ENCODE data around the gene EXOC2.

EXOC2 gene

DNA sequence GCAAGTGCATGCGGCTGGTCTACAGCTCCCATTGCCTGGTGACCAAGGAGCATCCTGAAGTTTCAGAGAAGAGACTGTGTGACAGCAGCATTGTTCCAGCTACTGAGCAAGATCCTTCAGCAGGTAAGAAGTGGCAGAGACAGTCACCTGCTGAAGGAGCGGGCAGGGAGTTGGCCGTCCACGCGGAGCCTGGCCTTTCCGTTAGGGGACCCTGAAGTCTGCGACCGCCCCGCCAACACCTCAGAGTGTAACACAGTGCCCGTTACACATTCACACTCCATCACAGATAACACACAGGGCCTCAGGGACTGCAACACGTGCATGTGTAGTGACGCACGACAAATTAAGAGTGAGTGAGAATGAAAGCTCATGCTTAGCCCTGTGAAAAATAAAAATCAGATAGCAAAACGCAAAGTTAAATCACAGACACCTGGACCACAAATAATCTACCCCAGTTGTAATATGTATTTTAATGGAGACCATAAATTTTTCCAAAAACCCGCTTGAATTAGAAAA, 207.2 kb downstream of the EXOC2 start:
- H3K27me3 ChIP-seq (ENCODE audit: control insufficient read depth in 2 of 2, insufficient read depth in 2 of 2, low read length in 2 of 2): no peaks in the 10 kb centered on the region
- no peaks in the 10 kb centered on the region for H3K9me3 ChIP-seq (ENCODE audit: control insufficient read depth in 2 of 2, low read length in 2 of 2)
- H3K36me3 ChIP-seq (ENCODE audit: control insufficient read depth in 2 of 2, insufficient read depth in 2 of 2, low read length in 2 of 2): peaks cover 13 to 18% of the 10 kb centered on the region in 2 donors
- no peak overlapping the region for H3K27ac ChIP-seq (ENCODE audit: low read depth in 2 of 2, low read length in 2 of 2)
- no peak overlapping the region for H3K9ac ChIP-seq (ENCODE audit: low read depth in 1 of 2, low read length in 2 of 2)
- no peak overlapping the region for H3K4me3 ChIP-seq (ENCODE audit: low read length in 2 of 2)
- H3K4me1 ChIP-seq (ENCODE audit: control insufficient read depth in 2 of 2, insufficient read depth in 2 of 2, low read length in 2 of 2): peaks cover 0 to 2% of the 10 kb centered on the region in 2 donors

DNA sequence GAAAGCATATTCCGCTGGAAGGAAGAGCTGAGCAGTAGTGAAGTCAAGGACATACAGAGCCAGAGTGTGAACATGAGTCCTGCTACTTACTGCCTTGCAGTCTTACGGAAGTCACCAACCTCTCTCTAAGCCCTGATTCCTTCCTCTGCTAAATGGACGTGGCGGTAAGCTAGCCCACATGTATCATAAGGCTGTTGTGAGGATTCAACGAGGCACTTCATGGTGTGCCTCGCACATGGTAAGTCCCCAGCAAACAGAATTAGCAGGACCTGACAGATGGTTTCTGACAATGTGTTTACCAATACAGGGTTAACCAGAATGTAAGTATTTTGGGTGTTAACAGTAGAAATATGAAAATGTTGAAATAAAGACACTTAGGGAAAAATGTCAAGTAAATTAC, 208.2 kb downstream of the EXOC2 start:
- Histone ChIP-seq H3K27me3 (ENCODE audit: control insufficient read depth in 2 of 2, insufficient read depth in 2 of 2, low read length in 2 of 2) (no peaks in the 10 kb centered on the region), H3K36me3 (ENCODE audit: control insufficient read depth in 2 of 2, insufficient read depth in 2 of 2, low read length in 2 of 2) (peaks cover 13 to 18% of the 10 kb centered on the region in 2 donors), H3K4me3 (ENCODE audit: low read length in 2 of 2) (no peak overlapping the region), H3K9me3 (ENCODE audit: control insufficient read depth in 2 of 2, low read length in 2 of 2) (no peaks in the 10 kb centered on the region), H3K9ac (ENCODE audit: low read depth in 1 of 2, low read length in 2 of 2) (no peak overlapping the region), H3K4me1 (ENCODE audit: control insufficient read depth in 2 of 2, insufficient read depth in 2 of 2, low read length in 2 of 2) (peaks cover 0 to 2% of the 10 kb centered on the region in 2 donors), H3K27ac (ENCODE audit: low read depth in 2 of 2, low read length in 2 of 2) (no peak overlapping the region)

DNA sequence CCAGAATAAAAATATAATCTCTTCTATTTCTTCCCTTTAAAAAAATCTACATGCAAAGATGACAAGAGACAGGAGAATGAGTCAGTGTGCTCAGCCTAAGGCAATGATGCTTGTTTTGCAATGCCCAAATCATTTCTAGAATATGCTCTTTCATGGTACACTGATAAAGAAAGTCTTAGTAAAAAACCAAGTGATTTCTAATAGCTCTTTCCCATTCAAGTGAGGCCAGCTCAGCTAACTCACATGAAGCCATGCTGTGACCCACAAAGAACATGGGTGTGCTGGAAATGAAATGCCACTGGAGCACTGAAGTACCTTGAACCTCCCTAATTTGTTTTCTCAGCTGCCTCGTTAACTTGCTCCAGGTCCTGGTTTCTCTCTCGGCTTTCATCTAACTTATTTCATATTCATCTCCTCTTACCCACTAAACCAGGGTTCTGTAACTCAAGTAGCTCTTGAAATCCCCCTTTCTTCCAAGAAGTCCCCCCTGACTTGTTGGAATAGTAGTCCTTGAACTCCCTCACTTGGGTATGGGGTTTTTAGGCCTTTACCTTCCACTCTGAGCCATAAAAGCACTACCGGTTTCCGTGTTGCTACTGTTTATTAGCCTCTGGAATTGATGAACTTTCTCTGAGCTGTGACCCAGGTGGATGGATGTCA, 208.7 kb downstream of the EXOC2 start:
- H3K36me3 ChIP-seq (ENCODE audit: control insufficient read depth in 2 of 2, insufficient read depth in 2 of 2, low read length in 2 of 2): peaks cover 13 to 18% of the 10 kb centered on the region in 2 donors
- no peak overlapping the region for H3K27ac ChIP-seq (ENCODE audit: low read depth in 2 of 2, low read length in 2 of 2)
- H3K9ac ChIP-seq (ENCODE audit: low read depth in 1 of 2, low read length in 2 of 2): no peak overlapping the region
- no peaks in the 10 kb centered on the region for H3K27me3 ChIP-seq (ENCODE audit: control insufficient read depth in 2 of 2, insufficient read depth in 2 of 2, low read length in 2 of 2)
- H3K4me3 ChIP-seq (ENCODE audit: low read length in 2 of 2): no peak overlapping the region
- no peaks in the 10 kb centered on the region for H3K4me1 ChIP-seq (ENCODE audit: control insufficient read depth in 2 of 2, insufficient read depth in 2 of 2, low read length in 2 of 2)
- H3K9me3 ChIP-seq (ENCODE audit: control insufficient read depth in 2 of 2, low read length in 2 of 2): no peaks in the 10 kb centered on the region

DNA sequence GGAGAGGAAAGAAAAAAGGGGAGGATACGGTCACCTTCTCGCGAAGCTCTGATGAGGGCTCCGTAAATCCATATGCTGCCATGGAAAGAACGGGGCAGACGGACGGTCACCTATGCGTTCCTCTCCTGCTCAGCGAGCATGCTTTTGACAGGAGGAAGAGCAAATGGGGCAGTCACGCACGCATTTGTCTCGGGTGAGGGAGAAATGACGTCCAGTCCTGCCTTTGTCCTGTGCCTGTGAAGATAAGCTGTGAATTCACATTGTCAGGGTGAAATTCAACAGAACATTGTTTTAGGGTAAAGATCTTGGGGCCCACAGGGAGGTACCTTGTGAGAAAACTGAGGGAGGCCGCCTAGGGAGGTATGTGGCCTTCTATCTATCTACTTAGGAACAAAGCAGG, 217.6 kb downstream of the EXOC2 start:
- Histone ChIP-seq H3K27me3 (ENCODE audit: control insufficient read depth in 2 of 2, insufficient read depth in 2 of 2, low read length in 2 of 2) (peaks cover 0 to 2% of the 10 kb centered on the region in 2 donors), H3K27ac (ENCODE audit: low read depth in 2 of 2, low read length in 2 of 2) (no peak overlapping the region), H3K4me1 (ENCODE audit: control insufficient read depth in 2 of 2, insufficient read depth in 2 of 2, low read length in 2 of 2) (no peaks in the 10 kb centered on the region), H3K9me3 (ENCODE audit: control insufficient read depth in 2 of 2, low read length in 2 of 2) (no peaks in the 10 kb centered on the region), H3K4me3 (ENCODE audit: low read length in 2 of 2) (no peak overlapping the region), H3K36me3 (ENCODE audit: control insufficient read depth in 2 of 2, insufficient read depth in 2 of 2, low read length in 2 of 2) (no peaks in the 10 kb centered on the region), H3K9ac (ENCODE audit: low read depth in 1 of 2, low read length in 2 of 2) (no peak overlapping the region)

DNA sequence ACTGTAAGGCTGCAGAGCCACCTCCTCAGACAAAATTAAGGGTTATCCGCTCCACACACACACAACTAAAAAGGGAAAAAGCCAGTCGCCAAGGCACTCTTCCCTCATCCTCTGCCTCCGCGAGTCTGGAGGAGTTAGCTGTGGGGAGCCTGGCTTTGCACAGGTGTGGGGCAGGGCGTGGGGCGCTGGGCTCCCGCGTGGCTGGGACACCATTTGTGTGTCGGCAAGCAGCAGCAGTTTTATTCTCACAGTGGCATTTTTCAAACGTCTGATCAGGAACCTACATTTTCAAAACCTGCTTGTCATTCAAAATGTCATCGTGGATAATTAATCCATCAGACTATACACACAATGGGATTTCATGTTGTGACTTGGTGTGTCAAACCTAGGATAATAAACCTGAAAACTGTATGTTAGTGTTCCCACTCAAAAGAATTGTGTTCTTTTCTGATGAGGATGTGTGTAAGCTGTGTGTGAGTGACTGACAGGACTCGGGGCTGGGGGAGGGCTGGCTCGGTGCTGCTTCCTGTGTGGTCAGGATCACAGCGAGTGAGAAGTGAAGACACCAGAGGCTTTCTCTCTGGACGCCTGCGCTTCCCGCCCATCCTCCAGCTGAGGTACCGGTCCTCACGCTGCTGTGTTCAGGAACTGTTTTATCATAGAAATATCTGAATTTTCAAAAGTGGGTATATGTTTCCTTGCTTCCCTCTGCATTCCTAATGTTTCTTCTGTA, 218.3 kb downstream of the EXOC2 start:
- H3K9me3 ChIP-seq (ENCODE audit: control insufficient read depth in 2 of 2, low read length in 2 of 2): no peaks in the 10 kb centered on the region
- no peaks in the 10 kb centered on the region for H3K4me1 ChIP-seq (ENCODE audit: control insufficient read depth in 2 of 2, insufficient read depth in 2 of 2, low read length in 2 of 2)
- H3K4me3 ChIP-seq (ENCODE audit: low read length in 2 of 2): no peak overlapping the region
- H3K9ac ChIP-seq (ENCODE audit: low read depth in 1 of 2, low read length in 2 of 2): no peak overlapping the region
- no peak overlapping the region for H3K27ac ChIP-seq (ENCODE audit: low read depth in 2 of 2, low read length in 2 of 2)
- H3K36me3 ChIP-seq (ENCODE audit: control insufficient read depth in 2 of 2, insufficient read depth in 2 of 2, low read length in 2 of 2): no peaks in the 10 kb centered on the region
- H3K27me3 ChIP-seq (ENCODE audit: control insufficient read depth in 2 of 2, insufficient read depth in 2 of 2, low read length in 2 of 2): peaks cover 0 to 2% of the 10 kb centered on the region in 2 donors

DNA sequence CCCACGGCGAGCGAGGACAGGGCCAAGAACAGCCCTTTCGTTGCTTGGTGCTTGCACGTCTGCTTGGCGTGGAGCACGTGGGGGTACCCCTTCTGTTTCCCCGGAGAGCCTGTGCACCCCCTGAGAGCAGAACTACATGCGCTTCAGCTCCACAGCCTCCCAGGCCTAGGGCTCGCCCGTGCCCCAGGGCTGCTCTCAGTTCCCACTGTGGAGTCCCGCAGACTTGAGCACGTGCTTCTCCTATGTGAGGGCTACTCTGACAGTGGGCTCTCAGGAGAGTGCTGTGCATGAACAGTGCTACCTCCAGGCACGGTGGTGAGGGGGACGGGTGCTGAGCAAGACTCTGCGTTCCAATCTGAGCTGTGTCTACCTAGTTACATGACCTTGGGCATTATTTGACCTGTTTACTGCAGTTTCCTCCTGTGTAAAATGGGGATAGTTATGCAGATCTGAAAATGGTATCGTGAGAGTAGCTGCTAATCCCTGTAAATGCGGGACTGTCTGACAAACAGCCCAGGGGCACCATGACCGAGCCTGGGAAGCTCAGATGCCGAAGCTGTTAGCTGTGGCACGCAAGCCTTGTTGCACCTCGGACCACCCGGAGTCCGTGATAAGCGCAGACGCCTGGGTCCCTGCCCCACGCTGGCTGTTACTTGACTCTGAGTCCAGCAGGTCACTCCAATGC, 219.0 kb downstream of the EXOC2 start:
- Histone ChIP-seq H3K36me3 (ENCODE audit: control insufficient read depth in 2 of 2, insufficient read depth in 2 of 2, low read length in 2 of 2) (no peaks in the 10 kb centered on the region), H3K27ac (ENCODE audit: low read depth in 2 of 2, low read length in 2 of 2) (no peak overlapping the region), H3K27me3 (ENCODE audit: control insufficient read depth in 2 of 2, insufficient read depth in 2 of 2, low read length in 2 of 2) (peaks cover 0 to 2% of the 10 kb centered on the region in 2 donors), H3K4me3 (ENCODE audit: low read length in 2 of 2) (no peak overlapping the region), H3K4me1 (ENCODE audit: control insufficient read depth in 2 of 2, insufficient read depth in 2 of 2, low read length in 2 of 2) (no peaks in the 10 kb centered on the region), H3K9me3 (ENCODE audit: control insufficient read depth in 2 of 2, low read length in 2 of 2) (no peaks in the 10 kb centered on the region), H3K9ac (ENCODE audit: low read depth in 1 of 2, low read length in 2 of 2) (no peak overlapping the region)

DNA sequence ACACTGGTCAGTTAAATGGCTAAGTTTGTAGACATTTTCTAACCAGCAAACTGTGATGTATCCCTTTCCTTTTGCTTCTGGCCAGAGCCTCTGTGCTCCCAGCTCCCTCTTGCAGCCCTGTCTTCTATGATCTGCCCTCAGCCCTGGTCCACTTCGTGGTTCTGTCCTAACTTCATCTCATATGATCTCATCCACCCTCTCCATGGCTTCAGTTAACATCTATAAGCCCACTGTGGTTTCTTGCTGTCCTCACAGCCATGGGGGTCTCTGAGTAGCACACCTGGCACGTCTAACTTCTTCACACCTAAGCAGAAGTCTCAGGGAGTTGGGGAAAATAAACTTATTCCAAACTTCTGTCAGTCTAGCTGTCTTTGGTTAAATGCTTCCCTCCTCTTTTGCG, 219.6 kb downstream of the EXOC2 start:
- no peak overlapping the region for H3K4me3 ChIP-seq (ENCODE audit: low read length in 2 of 2)
- peaks cover 0 to 2% of the 10 kb centered on the region in 2 donors for H3K27me3 ChIP-seq (ENCODE audit: control insufficient read depth in 2 of 2, insufficient read depth in 2 of 2, low read length in 2 of 2)
- H3K4me1 ChIP-seq (ENCODE audit: control insufficient read depth in 2 of 2, insufficient read depth in 2 of 2, low read length in 2 of 2): no peaks in the 10 kb centered on the region
- H3K9ac ChIP-seq (ENCODE audit: low read depth in 1 of 2, low read length in 2 of 2): no peak overlapping the region
- H3K9me3 ChIP-seq (ENCODE audit: control insufficient read depth in 2 of 2, low read length in 2 of 2): no peaks in the 10 kb centered on the region
- no peaks in the 10 kb centered on the region for H3K36me3 ChIP-seq (ENCODE audit: control insufficient read depth in 2 of 2, insufficient read depth in 2 of 2, low read length in 2 of 2)
- H3K27ac ChIP-seq (ENCODE audit: low read depth in 2 of 2, low read length in 2 of 2): no peak overlapping the region

DNA sequence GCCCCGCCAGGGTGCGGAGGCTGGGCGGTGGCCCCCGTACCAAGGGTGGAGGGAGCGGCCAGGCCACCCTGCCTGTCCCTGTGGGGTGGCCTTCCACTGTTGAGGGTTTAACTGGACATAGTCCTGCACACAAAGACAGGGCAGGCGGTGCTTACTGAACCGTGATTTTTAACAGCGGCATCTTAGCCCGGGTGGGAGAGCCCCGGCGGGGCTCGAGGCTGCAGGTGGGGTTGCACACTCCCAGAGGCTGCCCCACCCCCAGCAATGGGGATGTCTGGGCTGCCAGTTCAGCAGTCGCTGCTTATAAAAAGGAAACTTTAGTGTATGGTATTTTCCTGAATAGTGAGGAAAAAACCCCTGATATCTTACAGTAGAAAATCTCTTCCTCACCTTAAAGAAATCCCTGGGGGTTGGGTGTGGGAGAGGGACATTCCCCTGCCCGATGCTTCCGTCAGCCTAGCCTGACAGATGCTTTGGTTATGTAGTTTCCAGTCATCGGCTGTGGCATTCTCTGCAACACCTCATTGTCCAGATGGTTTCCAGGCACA, 222.0 kb downstream of the EXOC2 start:
- no peaks in the 10 kb centered on the region for H3K4me1 ChIP-seq (ENCODE audit: control insufficient read depth in 2 of 2, insufficient read depth in 2 of 2, low read length in 2 of 2)
- no peak overlapping the region for H3K27ac ChIP-seq (ENCODE audit: low read depth in 2 of 2, low read length in 2 of 2)
- H3K4me3 ChIP-seq (ENCODE audit: low read length in 2 of 2): no peak overlapping the region
- peaks cover 2% of the 10 kb centered on the region in 2 donors for H3K27me3 ChIP-seq (ENCODE audit: control insufficient read depth in 2 of 2, insufficient read depth in 2 of 2, low read length in 2 of 2)
- H3K9ac ChIP-seq (ENCODE audit: low read depth in 1 of 2, low read length in 2 of 2): no peak overlapping the region
- H3K9me3 ChIP-seq (ENCODE audit: control insufficient read depth in 2 of 2, low read length in 2 of 2): no peaks in the 10 kb centered on the region
- no peaks in the 10 kb centered on the region for H3K36me3 ChIP-seq (ENCODE audit: control insufficient read depth in 2 of 2, insufficient read depth in 2 of 2, low read length in 2 of 2)

DNA sequence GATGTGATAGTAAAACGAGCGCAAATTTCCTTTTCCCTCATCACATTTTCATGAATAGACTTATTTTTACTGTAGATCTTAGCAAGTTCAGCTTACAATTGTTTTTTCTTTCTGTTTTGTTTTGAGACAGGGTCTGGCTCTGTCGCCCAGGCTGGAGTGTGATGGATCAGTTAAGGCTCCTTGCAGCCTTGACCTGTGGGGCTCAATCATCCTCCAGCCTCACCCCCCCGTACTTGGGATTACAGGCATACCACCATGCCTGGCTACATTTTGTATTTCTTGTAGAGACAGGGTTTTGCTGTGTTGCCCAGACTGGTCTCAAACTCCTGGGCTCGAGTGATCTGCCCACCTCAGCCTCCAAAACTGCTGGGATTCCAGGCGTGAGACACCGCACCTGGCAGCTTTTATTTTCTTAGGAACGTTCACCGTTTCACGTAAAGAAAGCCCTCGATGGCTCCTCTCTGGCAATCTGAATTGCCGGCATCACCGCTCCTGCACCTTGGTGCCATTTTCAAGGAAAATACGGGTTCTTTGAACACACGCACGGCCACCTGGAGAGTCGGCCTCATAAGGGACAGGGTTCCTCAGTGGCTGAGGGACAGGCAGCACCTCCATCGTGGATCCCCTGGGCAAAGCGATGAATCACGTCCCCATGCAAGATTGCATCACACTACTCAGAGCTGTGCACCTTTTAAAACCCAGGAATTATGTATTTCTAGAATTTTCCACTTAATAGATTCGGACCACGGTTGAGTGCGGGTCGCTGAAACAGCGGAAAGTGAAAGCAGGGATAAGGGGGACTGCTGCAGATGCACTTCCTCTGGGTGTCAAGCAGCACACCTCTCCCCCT, 222.7 kb downstream of the EXOC2 start:
- Histone ChIP-seq H3K27ac (ENCODE audit: low read depth in 2 of 2, low read length in 2 of 2) (no peak overlapping the region), H3K4me3 (ENCODE audit: low read length in 2 of 2) (no peak overlapping the region), H3K9me3 (ENCODE audit: control insufficient read depth in 2 of 2, low read length in 2 of 2) (no peaks in the 10 kb centered on the region), H3K27me3 (ENCODE audit: control insufficient read depth in 2 of 2, insufficient read depth in 2 of 2, low read length in 2 of 2) (peaks cover 2% of the 10 kb centered on the region in 2 donors), H3K9ac (ENCODE audit: low read depth in 1 of 2, low read length in 2 of 2) (no peak overlapping the region), H3K36me3 (ENCODE audit: control insufficient read depth in 2 of 2, insufficient read depth in 2 of 2, low read length in 2 of 2) (no peaks in the 10 kb centered on the region), H3K4me1 (ENCODE audit: control insufficient read depth in 2 of 2, insufficient read depth in 2 of 2, low read length in 2 of 2) (no peaks in the 10 kb centered on the region)
